ENCODE measurements around the gene MFSD2B. TPM values are rescaled to one million over a fixed set of nuclear protein-coding genes. Genes with fewer than 3 reads are reported as not detected.

MFSD2B gene
- total RNA-seq, 1 donor from 2014 or later, result not detected

- H3K4me1 ChIP-seq, result peaks cover 20% of the 10 kb centered on the region
- no peaks in the 10 kb centered on the region for H3K9me3 ChIP-seq
- no peak overlapping the region for H3K27ac ChIP-seq
- H3K36me3 ChIP-seq, result no peaks in the 10 kb centered on the region
- no peak for DNase-seq (ENCODE audit: extremely low spot score in 2 of 2)
- TF ChIP-seq POLR2AphosphoS5 (IDR thresholded peaks at IDR 0.05; ENCODE audit: insufficient read depth in 1 of 2, low read depth in 1 of 2) (no peak), POLR2A (IDR thresholded peaks at IDR 0.05) (no peak)
- TF ChIP-seq, protein P1, sequence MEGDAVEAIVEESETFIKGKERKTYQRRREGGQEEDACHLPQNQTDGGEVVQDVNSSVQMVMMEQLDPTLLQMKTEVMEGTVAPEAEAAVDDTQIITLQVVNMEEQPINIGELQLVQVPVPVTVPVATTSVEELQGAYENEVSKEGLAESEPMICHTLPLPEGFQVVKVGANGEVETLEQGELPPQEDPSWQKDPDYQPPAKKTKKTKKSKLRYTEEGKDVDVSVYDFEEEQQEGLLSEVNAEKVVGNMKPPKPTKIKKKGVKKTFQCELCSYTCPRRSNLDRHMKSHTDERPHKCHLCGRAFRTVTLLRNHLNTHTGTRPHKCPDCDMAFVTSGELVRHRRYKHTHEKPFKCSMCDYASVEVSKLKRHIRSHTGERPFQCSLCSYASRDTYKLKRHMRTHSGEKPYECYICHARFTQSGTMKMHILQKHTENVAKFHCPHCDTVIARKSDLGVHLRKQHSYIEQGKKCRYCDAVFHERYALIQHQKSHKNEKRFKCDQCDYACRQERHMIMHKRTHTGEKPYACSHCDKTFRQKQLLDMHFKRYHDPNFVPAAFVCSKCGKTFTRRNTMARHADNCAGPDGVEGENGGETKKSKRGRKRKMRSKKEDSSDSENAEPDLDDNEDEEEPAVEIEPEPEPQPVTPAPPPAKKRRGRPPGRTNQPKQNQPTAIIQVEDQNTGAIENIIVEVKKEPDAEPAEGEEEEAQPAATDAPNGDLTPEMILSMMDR (IDR thresholded peaks at IDR 0.05), result no peak
- no peaks in the 10 kb centered on the region for H3K27me3 ChIP-seq
- no peak overlapping the region for H3K4me3 ChIP-seq
- intact Hi-C loops (cut with DNase I), result no loop called here
These were observed 43.1 kb downstream of the MFSD2B start for GRCh38 chr2:24052951-24053350.

GRCh38 chr2:24054366-24055010 is 44.6 kb downstream of the MFSD2B start:
- peaks cover 11% of the 10 kb centered on the region for H3K4me1 ChIP-seq
- TF ChIP-seq POLR2AphosphoS5 (IDR thresholded peaks at IDR 0.05; ENCODE audit: insufficient read depth in 1 of 2, low read depth in 1 of 2) (no peak), POLR2A (IDR thresholded peaks at IDR 0.05) (no peak)
- TF ChIP-seq, protein P1 (IDR thresholded peaks at IDR 0.05), result no peak
- no peak for DNase-seq (ENCODE audit: extremely low spot score in 2 of 2)
- H3K4me3 ChIP-seq, result no peak overlapping the region
- intact Hi-C loops (cut with DNase I), result no loop called here
- no peaks in the 10 kb centered on the region for H3K9me3 ChIP-seq
- no peaks in the 10 kb centered on the region for H3K27me3 ChIP-seq
- no peak overlapping the region for H3K27ac ChIP-seq
- no peaks in the 10 kb centered on the region for H3K36me3 ChIP-seq

DNA sequence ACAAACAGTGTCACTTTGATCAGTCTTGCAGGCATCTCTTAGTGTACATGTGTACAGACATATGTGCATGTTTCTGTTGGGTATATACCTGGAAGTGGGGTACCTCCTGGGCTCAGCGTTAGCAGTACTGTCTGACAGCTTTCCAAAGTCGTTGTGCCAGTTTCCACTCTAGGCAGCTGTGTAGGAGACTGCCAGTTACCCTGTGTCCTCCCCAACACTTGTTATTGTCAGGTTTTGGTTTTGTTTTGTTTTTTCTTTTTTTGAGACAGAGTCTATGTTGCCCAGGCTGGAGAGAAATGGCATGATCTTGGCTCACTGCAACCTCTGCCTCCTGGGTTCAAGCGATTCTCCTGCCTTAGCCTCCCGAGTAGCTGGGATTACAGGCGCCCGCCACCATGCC is 45.9 kb downstream of the MFSD2B start:
- no peaks in the 10 kb centered on the region for H3K27me3 ChIP-seq
- H3K27ac ChIP-seq, result no peak overlapping the region
- no peaks in the 10 kb centered on the region for H3K36me3 ChIP-seq
- no peaks in the 10 kb centered on the region for H3K9me3 ChIP-seq
- intact Hi-C loops (cut with DNase I), result no loop called here
- peaks cover under 1% of the 10 kb centered on the region for H3K4me1 ChIP-seq
- TF ChIP-seq POLR2A (IDR thresholded peaks at IDR 0.05) (no peak), POLR2AphosphoS5 (IDR thresholded peaks at IDR 0.05; ENCODE audit: insufficient read depth in 1 of 2, low read depth in 1 of 2) (no peak)
- TF ChIP-seq, protein P1 (IDR thresholded peaks at IDR 0.05), result no peak
- no peak overlapping the region for H3K4me3 ChIP-seq
- DNase-seq (ENCODE audit: extremely low spot score in 2 of 2), result no peak

DNA sequence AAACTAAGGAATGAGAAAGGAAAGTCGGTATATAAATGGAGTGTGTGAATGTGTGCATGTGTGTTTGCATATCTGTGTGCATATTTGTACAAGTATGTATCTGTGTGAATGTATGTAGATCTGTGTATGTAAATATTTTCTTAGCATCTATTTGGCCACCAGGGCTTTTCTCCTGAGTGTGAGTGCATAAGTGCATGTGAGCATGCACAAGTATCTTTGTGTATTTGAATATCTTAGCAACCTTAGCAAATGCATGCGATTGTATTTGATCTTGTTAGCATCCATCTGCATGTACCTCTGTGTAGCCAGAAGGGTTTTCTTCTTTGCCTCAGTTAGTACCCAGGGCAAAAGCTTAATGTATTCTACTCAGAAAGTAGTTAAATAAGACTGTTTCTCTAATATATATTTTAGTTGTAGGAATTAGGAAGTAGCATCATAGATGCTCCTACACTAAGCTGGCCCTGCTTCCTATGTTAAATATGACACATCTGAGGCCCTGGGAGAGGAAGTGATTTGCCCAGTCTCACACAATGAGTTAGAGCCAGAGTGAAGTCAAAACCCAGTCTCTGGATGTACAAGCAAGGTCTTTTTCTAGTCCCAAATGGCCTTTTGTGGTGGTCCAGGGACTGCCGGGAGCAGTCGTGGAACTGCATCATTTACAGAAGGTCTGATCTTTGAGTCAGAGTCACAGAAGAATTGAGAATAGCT is 48.8 kb downstream of the MFSD2B start:
- Histone ChIP-seq H3K4me1 (no peaks in the 10 kb centered on the region), H3K27ac (no peak overlapping the region), H3K27me3 (no peaks in the 10 kb centered on the region), H3K4me3 (no peak overlapping the region), H3K9me3 (no peaks in the 10 kb centered on the region), H3K36me3 (no peaks in the 10 kb centered on the region)
- TF ChIP-seq, protein P1 (IDR thresholded peaks at IDR 0.05), result no peak
- TF ChIP-seq POLR2AphosphoS5 (IDR thresholded peaks at IDR 0.05; ENCODE audit: insufficient read depth in 1 of 2, low read depth in 1 of 2), result no peak
- no peak for TF ChIP-seq POLR2A (IDR thresholded peaks at IDR 0.05)
- no peak for DNase-seq (ENCODE audit: extremely low spot score in 2 of 2)
- intact Hi-C loops (cut with DNase I), result no loop called here

DNA sequence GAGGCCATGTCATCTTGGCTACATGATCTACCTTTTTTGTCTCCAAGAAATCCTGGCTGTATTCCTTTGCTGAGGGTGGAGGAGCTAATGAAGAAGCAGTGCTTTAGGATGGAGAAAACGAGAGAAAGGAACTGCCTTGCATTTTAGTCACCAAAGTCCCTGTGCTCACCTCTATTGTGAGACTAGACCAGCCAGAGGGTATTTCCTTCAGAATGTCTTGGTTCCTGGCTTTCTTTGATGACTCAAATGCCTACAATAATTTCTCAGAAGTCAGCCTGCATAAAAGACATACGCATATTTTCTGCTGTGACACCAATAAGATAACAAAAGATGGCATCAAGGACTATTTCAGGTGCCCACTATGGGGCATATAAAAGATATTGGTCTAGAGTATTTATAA is 55.5 kb downstream of the MFSD2B start:
- no peak overlapping the region for H3K27ac ChIP-seq
- peaks cover 0 to 37% of the 10 kb centered on the region in 2 donors for H3K36me3 ChIP-seq
- no peaks in the 10 kb centered on the region for H3K9me3 ChIP-seq
- no peak overlapping the region for H3K4me3 ChIP-seq
- TF ChIP-seq, protein P1 (IDR thresholded peaks at IDR 0.05), result no peak
- TF ChIP-seq POLR2AphosphoS5 (IDR thresholded peaks at IDR 0.05; ENCODE audit: insufficient read depth in 1 of 2, low read depth in 1 of 2) (no peak), POLR2A (IDR thresholded peaks at IDR 0.05) (no peak)
- H3K4me1 ChIP-seq, result no peaks in the 10 kb centered on the region
- H3K27me3 ChIP-seq, result no peaks in the 10 kb centered on the region
- intact Hi-C loops (cut with DNase I), result no loop called here
- no peak for DNase-seq (ENCODE audit: extremely low spot score in 2 of 2)
